ENCODE results near the gene HOXD13.

The HOXD13 gene

DNA sequence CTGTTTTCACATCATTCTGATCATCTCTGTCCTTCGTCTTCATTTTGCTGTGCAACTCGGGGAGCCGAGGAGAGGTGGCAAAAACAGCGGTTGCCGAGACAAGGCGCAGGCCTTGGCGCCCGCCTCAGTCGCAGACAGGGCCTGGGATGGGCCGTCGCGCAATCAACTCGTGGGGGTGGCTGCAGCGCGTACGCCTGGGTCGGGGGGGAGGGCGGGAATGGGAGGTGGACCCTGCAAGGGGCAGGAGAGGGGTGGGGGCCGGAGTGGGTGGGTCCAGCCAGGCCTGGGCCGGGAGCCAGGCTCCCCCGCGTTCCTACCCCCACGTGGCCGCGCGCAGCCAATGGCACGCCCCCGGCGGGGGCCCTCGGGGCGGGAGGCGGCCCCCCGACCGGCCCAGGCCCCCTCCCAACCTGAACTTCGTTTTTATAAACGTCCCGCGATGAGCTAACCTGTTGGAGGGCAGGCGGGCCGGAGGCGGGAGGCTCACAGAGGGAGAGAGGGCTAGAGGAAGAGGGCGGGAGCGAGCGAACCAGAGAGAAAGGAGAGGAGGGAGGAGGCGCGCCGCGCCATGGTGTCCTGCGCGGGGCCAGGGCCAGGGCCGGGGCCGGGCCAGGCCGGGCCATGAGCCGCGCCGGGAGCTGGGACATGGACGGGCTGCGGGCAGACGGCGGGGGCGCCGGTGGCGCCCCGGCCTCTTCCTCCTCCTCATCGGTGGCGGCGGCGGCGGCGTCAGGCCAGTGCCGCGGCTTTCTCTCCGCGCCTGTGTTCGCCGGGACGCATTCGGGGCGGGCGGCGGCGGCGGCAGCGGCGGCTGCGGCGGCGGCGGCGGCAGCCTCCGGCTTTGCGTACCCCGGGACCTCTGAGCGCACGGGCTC is at the start of gene HOXD13:
HOXD13 (plus strand) TSS at position 452 of the 875 bp plus-strand sequence; CDS start at position 622, 170 bp downstream.
- no peak for DNase-seq (ENCODE audit: low read depth in 2 of 2)

DNA sequence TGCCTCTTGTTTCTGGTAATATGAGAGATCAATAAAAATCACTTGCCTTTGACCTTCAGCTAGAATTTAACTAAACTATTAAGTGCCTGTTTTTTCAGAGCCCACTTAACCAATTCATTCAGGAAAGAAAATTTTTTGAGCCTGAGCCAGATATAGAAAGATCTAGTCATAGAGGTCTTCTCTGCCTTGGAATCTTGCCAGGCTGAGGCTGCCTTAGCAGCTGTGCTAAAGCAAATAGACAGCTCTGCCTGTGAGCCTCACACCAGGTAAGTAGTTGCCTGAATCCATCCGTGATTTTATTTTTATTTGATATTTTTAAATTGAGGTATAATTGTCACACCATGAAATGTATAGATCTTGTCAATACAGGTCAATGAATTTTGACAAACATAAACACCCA is 36.1 kb upstream of the HOXD13 start:
- no peak for DNase-seq (ENCODE audit: low read depth in 2 of 2)

DNA sequence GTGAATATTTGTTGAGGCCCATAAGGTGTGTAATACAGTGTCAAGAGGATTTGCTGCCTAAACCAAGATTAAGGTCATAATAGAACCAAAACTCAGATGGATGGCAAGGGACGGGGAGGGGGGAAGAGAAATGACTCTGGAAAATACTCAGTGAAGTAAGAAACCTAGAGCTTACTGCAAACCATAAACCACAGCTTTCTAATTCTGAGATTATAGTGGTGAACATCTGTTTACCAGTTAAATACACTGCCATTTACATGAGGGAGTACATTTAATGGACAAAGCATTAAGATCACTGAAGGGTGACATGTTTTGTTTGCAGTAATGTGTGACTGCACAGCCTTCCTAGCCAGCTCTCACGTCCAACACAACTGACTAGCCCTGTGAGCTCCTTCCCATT is 28.6 kb upstream of the HOXD13 start:
- DNase-seq (ENCODE audit: low read depth in 2 of 2) = no peak

DNA sequence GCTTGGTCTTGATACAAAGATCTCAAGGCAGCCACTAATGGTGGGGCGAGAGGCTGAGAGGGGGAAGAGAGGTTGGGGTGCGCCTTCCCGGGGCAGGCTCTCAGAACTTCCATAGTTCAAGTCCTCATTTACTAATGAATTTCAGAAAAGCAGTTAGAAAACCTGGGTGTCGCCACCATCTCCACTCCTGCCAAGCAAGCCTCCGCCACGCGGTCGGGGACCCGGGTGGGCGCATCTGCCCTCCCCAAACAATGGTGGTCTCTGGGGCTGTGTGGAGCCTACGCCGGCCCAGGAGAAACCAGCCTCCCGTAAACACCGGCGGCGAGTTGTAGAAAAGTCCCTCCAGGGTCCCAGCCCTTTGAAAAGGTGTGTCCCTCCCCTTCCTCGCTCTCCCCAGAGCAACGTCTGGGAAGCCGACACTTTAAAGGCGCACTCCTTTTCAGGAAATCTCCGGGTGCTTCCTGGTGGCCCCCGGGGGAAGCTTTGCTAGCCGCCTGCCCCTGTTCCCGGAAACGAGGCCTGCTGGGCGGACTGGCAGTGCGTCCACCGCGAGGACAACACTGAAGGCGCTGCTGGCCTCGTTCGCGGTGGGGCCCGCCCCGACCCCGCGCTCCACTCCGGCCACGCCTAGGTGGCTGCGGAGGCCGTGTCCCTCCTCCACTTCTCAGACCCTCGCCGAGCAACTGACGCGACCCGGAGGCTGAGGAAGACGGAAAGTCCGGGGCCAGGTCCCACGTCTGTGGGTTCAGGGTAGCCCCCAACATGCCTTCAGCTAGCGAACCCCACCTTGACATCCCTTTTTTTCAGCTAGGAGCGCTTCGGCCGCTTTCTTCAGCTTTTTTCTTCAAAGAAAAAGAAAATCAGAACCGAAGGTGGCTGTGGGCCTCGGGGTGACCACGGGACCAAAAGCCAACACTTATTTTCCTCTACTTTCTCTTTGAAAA is 25.6 kb upstream of the HOXD13 start:
- DNase-seq (ENCODE audit: low read depth in 2 of 2) = no peak

DNA sequence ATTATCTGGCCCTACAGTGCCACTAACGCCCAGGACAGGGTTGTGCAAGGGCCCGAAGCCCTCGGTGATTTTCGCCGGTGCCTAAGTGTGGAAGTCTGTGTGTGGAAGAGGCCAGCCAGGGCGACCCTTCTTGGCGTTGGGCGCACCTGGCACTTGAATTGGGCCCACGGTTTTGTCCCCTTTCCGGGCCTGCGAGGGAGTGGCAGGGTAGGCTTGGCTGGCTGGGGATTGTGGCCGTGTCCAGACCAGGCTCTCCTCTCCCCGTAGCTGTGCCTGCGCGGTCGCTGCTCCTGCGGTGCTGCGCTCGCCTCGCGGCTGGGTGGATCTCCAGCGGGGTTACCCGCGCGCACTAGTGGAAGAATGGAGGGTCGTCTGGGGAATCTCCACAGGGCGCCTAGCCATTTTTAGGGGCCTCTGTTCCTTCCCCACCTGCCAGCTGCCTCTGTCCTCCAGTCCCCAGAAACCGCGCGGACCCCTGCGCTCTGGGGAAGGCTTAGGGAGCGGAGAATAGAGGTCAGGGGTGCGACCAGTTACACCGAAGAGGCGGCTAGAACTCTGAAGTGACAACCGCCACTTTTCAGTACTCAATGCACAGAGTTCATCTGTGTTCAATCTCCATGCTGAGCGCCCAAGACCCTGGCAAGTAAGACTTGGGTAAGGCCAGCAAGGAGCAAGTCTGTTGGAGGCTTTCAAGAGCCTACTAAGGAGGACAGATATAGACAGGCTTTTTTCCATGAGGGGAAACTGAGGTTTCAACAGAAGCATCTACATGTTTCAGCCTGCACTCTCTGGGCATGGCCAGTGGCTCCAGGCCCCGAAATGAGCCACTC is 24.7 kb upstream of the HOXD13 start:
- DNase-seq (ENCODE audit: low read depth in 2 of 2) = no peak

DNA sequence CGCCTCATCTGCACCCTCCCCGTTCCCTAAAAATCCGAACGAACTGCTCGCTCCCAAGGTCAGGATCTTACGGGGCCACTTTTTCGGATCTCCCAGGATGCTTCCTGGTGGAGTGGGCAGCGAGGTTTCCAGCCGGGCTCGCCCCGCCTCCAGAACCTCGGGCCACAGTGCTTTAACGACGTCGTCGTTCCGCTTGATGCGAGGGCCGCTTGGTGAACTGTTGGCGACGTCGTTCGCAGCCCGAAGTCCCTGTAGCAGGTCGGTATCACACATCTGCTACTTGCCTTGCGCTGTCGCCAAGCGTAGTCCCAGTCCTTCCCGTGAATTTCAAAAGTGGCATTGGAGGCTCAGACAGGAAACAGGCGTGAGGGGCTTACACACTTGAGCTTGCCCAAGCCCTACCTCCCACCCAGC is 24.1 kb upstream of the HOXD13 start:
- no peak for DNase-seq (ENCODE audit: low read depth in 2 of 2)

DNA sequence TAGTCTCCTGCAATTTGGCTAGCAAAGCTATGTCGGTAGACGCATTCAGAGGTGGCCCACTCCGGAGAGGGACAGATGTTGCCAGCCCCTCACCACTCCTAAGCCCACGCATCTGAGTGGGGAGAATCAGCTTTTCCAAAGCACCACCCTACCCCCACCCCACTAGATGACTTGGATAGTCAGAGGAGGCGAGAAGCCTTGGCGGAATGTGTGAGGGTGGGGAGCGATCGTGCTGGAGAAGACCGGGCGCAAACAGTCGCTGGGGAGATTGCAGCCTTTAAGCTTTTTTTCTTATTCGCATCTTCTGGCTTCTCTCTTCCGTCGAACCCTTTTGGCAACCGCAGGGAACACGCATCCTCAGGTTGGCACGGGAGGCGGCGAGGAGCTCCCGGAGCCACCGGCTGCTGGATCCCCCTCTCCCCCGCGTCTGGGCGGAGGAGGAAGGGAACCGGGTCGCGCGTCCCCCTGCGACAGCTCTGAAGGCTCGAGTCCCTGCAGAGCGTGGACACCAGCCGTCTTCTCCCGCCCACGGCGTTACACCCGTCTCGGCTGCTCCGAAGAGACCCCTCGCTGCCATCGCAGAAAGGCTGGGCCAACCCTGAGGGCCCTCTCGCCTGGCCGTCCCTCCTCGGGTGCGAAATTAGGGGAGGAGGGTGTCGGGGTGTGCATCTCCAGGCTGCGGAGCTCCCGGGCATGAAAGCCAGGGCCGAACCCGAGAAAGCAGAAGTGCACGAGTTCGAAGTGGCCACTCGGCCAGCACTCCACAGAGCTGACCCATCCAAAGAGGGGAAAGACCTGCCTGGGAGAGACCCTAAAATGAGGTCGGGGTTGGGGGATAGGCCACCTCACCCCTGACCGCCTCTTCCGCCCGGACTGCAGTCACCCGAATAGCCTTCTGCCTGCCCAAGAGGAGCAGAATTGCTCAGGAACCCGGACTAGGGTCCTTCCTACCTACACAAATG is 20.9 kb upstream of the HOXD13 start:
- no peak for DNase-seq (ENCODE audit: low read depth in 2 of 2)

DNA sequence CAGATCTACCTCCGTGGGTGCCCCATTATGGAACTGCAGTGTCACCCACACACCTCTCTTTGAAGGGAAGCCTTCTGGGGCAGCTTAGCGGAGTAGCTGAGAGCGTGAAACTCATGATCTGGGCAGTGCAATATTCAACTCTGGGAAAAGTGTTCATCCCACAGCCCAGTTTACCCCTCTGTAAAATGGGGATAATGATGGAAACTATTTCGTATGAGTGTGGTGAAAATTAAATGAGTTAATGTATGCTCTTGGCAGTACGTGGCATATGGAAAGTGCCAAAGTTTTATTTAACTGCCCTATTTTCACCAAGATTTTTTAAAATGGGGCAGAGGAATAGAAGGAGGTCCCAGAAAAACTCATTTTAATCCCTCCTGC is 20.2 kb upstream of the HOXD13 start:
- DNase-seq (ENCODE audit: low read depth in 2 of 2) = no peak

DNA sequence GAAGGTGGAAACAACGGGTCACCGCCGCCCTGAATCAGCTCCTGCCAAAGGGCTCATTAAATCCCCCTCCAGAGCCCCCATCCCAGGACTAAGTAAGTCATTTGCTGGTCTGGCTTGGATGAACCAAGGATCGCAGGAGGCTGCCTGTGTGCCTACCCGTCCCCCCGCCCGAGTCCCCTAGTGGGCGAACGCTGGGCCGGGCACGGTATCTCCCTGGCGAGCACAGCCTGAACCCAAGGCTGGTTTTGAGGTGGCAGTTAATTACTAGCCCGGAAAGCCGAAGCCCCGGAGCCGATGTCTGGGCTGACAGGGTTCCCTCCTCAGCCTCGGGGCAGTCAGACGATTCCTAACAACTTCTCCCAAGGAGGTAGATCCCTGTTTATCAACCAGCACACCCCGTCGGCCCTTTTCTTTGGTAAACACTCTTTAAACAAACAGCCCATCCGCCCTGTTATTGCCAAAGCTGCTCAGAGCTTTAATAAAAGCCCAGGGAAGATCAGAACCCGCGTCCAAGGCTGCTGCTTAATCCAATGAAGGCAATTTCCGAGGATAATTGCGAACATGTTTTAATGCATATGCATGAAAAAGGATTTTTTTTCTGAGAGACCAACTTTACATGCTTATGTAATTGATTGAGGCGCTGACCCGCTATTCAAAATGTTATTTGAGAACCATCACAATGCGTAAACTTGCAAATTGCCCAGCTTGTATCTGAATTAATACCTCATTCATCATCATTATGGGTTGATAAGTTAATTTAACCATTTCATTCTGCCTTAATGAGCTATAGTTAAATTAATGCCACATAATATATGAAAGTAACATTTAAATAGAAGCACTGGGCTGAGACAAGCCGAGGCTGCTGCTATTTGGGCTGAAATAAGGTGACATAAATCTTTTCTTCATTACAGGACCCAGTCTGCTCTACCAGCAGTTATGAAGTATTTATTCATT is 19.3 kb upstream of the HOXD13 start:
- no peak for DNase-seq (ENCODE audit: low read depth in 2 of 2)

DNA sequence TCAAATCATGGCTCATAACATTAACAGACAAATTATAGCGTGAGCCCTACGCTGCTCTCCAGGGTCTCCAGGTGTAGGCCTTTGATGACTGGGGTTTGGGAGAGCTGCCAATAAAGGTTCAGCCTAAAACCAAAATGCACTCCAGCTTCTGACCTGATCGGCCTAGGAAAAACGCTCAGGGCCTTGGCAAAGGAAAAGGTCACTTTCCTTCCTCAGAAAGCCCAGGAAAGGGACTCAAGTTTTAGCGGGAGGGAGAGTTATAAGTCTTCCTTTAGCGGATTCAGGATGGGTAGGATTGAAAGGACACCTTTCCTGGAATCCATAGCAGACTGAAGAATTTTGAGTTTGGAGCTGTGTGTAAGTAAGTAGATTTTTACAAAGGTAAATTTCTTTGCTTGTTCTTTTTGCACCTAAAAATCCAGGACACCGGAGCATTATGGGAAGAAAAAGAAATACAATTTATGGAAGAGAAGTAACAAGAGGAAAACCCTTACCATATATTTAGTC is 17.5 kb upstream of the HOXD13 start:
- DNase-seq (ENCODE audit: low read depth in 2 of 2) = no peak

DNA sequence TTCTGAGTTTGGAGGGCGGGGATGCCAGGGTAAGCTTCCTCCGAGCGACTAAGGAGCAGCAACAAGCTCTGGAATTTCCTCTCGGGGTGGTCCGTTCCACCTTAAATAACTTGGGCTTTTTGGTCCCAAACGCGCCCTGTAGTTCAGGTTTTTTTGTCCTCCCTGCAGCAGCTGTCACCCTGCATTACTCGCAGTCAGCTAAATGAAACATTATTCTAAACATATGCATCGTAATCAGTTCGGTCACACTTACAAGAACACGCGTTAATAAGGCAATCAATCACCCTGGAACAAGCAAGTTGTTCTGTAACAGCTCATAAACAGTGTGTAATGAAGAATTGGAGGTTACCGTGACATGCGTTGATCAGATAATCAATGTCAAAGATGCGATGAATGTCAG is 17.0 kb upstream of the HOXD13 start:
- no peak for DNase-seq (ENCODE audit: low read depth in 2 of 2)

DNA sequence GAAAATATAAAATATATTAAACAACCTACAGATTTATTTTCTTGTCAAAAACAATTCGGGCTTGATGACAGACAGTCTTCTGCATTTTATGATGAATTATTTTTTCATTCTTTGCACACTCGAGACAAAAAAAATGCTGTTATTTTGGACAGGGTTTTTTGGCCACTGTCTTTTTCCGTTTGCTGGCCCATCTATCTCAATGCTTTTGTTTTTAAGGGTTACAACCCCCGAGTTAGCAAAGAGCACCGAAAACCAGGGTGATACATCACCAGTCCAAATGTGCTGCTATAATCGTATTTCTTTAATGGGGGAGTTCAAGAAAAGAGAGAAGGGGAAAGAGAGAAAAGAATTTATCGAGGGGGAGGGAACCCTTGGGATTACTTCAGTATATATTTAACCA is 16.5 kb upstream of the HOXD13 start:
- no peak for DNase-seq (ENCODE audit: low read depth in 2 of 2)

DNA sequence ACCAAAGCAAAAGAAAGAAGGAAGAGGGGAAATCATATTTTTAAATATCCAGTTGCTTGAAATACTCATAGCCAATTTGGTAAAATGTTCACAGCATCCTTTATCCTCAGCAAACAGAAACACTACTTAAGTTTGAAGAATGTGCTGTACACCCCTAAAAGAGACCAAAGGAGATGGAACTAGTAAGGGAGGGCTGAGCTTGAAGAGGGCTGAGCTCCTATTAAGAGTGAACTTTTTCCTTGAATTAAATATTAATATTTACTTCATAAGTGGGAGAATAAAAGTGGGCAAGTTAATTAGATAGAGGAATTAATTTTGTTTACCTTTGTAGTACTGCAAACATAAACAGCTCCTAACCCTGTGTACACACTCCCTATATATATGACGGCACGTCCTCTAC is 15.7 kb upstream of the HOXD13 start:
- DNase-seq (ENCODE audit: low read depth in 2 of 2) = no peak

DNA sequence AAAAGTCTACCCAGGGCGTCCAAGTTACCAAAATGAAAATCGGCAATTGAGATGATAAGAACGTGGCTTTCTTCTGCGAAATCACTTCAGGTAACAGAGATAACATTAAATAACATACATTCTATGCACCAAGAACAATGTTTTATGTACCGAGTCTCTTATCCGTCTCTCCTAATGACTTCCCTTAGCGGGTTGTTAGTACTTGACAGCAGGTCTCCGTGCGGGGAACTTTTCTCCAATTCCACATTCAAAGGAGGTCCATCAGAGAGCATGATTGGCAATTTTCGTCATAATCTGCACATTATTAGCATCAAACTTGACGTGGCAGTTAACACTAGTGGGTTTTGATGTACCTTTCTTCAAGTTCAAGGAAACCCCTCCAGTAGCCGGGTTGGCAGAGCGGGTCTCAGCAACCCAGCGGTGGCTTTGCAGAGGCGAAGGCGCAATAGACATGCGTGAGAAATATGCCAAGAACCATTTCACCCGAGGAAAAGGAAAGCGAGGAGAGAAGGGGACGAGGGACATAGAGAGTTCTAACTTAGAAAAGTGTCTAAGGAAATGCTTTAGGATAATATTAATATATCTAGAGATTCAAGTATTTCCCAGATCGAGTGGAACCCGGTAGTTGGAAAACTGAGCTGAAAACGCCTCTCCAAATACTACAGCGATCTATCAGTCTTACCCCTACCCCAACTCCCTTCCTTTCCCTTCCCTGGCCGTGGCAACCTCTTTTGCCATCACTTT is 13.8 kb upstream of the HOXD13 start:
- DNase-seq (ENCODE audit: low read depth in 2 of 2) = no peak

DNA sequence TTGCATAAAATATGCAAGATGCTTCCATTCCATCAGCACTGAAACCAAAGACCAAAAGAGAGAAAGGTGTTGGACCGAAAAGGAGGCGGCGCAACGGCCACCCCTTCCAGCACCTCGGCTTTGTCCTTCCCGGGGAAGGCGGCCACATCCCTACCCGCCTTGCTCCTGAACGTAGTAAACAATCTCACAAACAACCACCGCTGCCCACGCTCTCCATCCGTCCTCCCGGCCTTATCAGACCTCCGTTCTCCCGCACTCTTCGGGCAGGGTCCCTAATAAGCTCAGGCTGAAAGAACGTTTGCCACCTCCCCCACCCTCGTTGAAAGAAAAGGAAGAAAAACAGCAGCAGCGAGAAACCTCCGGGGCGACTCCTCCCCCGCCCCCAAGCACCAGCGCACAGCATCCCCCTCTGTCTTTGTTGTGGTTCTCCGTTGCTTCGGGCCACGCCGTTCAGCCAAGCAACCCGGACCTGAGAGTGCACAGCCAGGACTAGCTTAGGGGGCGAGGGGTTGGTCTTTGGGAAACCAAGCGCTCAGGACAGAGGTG is 13.2 kb upstream of the HOXD13 start:
- no peak for DNase-seq (ENCODE audit: low read depth in 2 of 2)

DNA sequence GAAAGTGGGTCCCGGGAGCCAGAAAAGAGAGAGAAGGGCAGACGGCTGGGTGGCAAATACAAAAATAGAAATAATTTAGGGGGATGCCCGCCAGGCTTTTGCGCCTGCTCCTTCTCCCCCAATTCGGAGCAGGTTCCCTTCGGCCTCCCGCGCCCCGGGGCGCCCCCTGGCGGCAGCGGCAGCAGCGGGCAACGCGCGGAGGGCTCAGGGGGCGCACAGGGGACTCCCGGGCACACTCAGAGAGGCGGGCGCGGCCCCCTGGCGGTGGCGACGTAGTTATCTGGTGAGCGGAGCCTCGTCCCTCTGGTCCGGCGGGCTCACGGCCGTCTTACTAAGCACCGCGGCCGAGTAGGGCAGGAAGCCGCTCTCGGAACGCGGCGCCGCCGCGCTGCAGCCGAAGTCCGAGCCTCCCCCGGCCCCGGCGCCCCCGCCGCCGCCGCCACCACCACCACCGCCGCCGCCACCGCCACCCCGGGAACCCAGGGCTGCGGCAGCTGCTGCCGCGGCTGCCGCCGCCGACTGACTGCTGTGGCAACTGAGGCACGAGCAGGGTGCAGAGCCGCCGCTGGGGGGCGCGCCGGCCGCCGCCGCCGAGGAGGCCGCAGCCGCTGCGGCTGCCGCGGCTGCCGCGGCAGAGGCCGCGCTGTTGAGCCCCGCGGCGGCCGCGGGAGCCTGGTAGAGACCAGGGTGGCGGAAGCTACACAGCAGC is 12.5 kb upstream of the HOXD13 start:
- DNase-seq (ENCODE audit: low read depth in 2 of 2) = no peak

DNA sequence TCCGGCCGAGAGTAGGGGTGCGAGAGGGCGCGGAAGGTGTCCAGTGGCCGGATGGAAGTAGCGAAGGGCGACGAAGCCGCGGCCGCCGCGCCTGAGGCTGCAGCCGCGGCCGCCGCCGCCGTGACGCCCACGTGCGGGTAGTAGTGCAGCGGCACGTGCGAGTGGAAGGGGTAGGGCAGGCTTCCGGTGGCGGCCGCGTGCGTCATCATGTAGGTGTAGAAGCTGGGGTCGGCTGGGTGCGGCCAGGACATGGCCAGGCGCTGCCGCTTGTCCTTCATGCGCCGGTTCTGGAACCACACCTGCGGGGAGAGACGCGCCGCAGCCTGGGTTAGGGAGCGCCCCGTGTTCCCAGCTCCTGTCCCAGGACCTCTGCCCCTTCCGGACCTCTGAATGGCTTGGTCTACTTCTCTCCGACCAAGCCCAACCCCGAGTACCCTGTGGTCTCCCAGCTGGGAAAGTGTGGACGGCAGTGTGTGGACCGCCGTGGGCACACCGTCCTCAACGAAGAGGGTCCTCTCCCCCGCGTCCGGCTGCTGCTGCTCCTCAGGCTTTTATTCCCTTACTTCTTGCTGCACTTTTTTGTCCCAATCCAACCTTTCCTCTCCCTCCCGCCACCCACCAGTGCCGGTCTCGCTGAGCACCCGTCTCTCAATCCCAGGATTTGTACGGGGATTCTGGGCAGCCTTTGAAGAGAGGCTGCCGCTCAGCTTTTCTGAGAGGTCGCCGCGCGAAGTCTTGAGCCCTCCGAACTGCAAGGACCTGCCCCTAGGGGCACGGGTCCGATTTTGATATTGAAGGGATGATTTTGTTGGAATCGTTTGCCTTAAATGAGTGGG is 11.8 kb upstream of the HOXD13 start:
- DNase-seq (ENCODE audit: low read depth in 2 of 2) = no peak
